Neural cell (in vitro differentiated cells): ENCODE data around the gene KLHL9.

ENCODE experiments used
- CTCF ChIP-seq: fragments of 450-650 bp; IDR thresholded peaks from 2 replicates; pipeline ENCODE4 v1.5.1; 2014; ENCODE audit warnings: antibody characterized with exemption, mild to moderate bottlenecking, moderate library complexity; ENCODE audit not compliant: poor library complexity, severe bottlenecking
- EZH2 ChIP-seq: fragments of 200-600, 300-800 bp; shearing (Covaris generic), sonication (generic); IDR thresholded peaks from 2 replicates; pipeline ENCODE4 v1.6.1; 2014; ENCODE audit warnings: antibody characterized with exemption, low read length, borderline replicate concordance, mild to moderate bottlenecking; ENCODE audit not compliant: insufficient read depth, poor library complexity, severe bottlenecking
- RAD21 ChIP-seq: fragments of 450-650 bp; conservative IDR thresholded peaks from 2 replicates; pipeline ENCODE4 v1.6.1; 2014; ENCODE audit warnings: antibody characterized with exemption, mild to moderate bottlenecking, moderate library complexity
- REST ChIP-seq: IDR thresholded peaks from 2 replicates; pipeline ENCODE4 v1.6.1; 2012; ENCODE audit warnings: borderline replicate concordance
- TAF1 ChIP-seq: IDR thresholded peaks from 2 replicates; pipeline ENCODE4 v1.6.1; 2012; ENCODE audit warnings: low read depth

- TF ChIP-seq RAD21 (no peak), CTCF (no peak), EZH2 (no peak), TAF1 (no peak), REST (no peak)
Observed at GRCh38 chr9:21383627-21384026, 48.4 kb upstream of the KLHL9 start.
